ENCODE results near the gene RAB33A. TPM values are rescaled to one million over a fixed set of nuclear protein-coding genes. Genes with fewer than 3 reads are reported as not detected.

RAB33A gene
- total and polyA plus RNA-seq, 2 donors (not counting 3 experiments of a cell fraction or from before 2014, with no cell fraction given), result 0.91 to 1.6 TPM

Other genes with a start within 250 kb of the RAB33A start
- 13.1 and 16.7 TPM in 2 replicates for gene BCORL1, start 189.3 kb upstream of the RAB33A start, total RNA-seq
- 1.8 TPM in 2 replicates for gene BCORL1, start 189.3 kb upstream of the RAB33A start, polyA plus RNA-seq
- 32.9 and 33.4 TPM in 2 replicates for gene ELF4, start 61.5 kb upstream of the RAB33A start, total RNA-seq
- 31.6 and 31.9 TPM in 2 replicates for gene ELF4, start 61.5 kb upstream of the RAB33A start, polyA plus RNA-seq
- gene AIFM1, start 6.1 kb upstream of the RAB33A start, total RNA-seq, result 29.7 and 30.6 TPM in 2 replicates
- gene AIFM1, start 6.1 kb upstream of the RAB33A start, polyA plus RNA-seq, result 17.2 and 23.7 TPM in 2 replicates
- gene ZNF280C, start 96.9 kb downstream of the RAB33A start, total RNA-seq, result 7.3 and 7.7 TPM in 2 replicates
- gene ZNF280C, start 96.9 kb downstream of the RAB33A start, polyA plus RNA-seq, result 2.5 and 3.2 TPM in 2 replicates
- gene SLC25A14, start 168.0 kb downstream of the RAB33A start, total RNA-seq, result 10.6 and 14.5 TPM in 2 replicates
- 9.2 and 11.5 TPM in 2 replicates for gene SLC25A14, start 168.0 kb downstream of the RAB33A start, polyA plus RNA-seq
- not detected in 2 replicates for gene GPR119, start 213.7 kb downstream of the RAB33A start, total RNA-seq
- gene GPR119, start 213.7 kb downstream of the RAB33A start, polyA plus RNA-seq, result not detected in 2 replicates
- gene RBMX2, start 230.0 kb downstream of the RAB33A start, total RNA-seq, result 21.1 and 21.9 TPM in 2 replicates
- 6.9 and 10.6 TPM in 2 replicates for gene RBMX2, start 230.0 kb downstream of the RAB33A start, polyA plus RNA-seq